ENCODE results near the gene KRT83.
"Not testable (repeated sequence)": the region's sequence is repeated elsewhere in the genome, so short reads cannot be mapped to it uniquely, and the experiment has no call there.

GRCh38 chr12:52304941-52305411 is 16.2 kb downstream of the KRT83 start:
- not testable (repeated sequence) for TF ChIP-seq CTCF (IDR thresholded peaks at IDR 0.05; ENCODE audit: low read depth, low read length); EZH2phosphoT487 (IDR thresholded peaks at IDR 0.05; ENCODE audit: low read depth)
